WTC11 (cell line): ENCODE data around the gene APCDD1.

Experiments used
- ATF2 ChIP-seq: sonication (generic); formaldehyde crosslinking; IDR thresholded peaks from 2 replicates; pipeline ENCODE4 v1.8.1; 2022; ENCODE audit warnings: low read depth, missing genetic modification reagents, borderline replicate concordance
- ATF3 ChIP-seq: sonication (generic); formaldehyde crosslinking; conservative IDR thresholded peaks from 2 replicates; pipeline ENCODE4 v1.8.1; 2022; ENCODE audit warnings: mild to moderate bottlenecking, missing genetic modification reagents
- CTCF ChIP-seq: fragments of 200-600 bp; IDR thresholded peaks from 2 replicates; pipeline ENCODE4 v1.8.0; 2022; ENCODE audit warnings: antibody characterized with exemption
- E2F5 ChIP-seq: sonication (generic); formaldehyde crosslinking; IDR thresholded peaks from 2 replicates; pipeline ENCODE4 v1.8.1; 2022; ENCODE audit warnings: mild to moderate bottlenecking, moderate library complexity, missing genetic modification reagents
- NFE2L1 ChIP-seq: sonication (generic); formaldehyde crosslinking; IDR thresholded peaks from 2 replicates; pipeline ENCODE4 v1.8.1; 2023; ENCODE audit warnings: missing genetic modification reagents
- SP1 ChIP-seq: sonication (generic); formaldehyde crosslinking; conservative IDR thresholded peaks from 2 replicates; pipeline ENCODE4 v1.8.1; 2022; ENCODE audit warnings: missing genetic modification reagents
- TF ChIP-seq, protein P1 (sequence below): sonication (generic); formaldehyde crosslinking; IDR thresholded peaks from 2 replicates; pipeline ENCODE4 v1.8.0; 2022; ENCODE audit warnings: mild to moderate bottlenecking, missing genetic modification reagents
- TF ChIP-seq, protein P2 (sequence below): fragments of 250-450 bp; sonication (Bioruptor Pico); IDR thresholded peaks from 2 replicates; pipeline ENCODE4 v1.9.0; 2021; ENCODE audit warnings: mild to moderate bottlenecking

DNA sequence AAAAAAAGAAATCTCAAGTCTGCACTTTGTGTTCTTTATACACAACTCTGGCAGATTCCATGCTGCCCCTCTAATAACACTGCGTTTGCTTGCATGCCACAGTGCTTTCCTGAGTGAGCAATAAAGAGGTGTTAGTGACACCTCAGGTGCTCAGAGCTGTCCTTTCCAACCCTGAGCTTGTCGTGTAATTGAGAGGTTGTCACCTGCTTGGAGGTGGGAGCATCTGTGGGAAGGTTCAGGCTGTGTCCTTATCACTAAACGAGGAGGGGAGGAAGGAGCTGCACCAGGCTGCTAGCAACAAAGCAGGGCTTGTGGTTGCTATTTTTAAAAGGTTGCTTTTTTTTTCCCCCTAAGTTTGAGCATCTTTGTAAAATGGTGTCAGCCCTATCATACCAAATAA, 31.9 kb downstream of the APCDD1 start:
- TF ChIP-seq, protein P1, sequence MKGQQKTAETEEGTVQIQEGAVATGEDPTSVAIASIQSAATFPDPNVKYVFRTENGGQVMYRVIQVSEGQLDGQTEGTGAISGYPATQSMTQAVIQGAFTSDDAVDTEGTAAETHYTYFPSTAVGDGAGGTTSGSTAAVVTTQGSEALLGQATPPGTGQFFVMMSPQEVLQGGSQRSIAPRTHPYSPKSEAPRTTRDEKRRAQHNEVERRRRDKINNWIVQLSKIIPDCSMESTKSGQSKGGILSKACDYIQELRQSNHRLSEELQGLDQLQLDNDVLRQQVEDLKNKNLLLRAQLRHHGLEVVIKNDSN (CRISPR knock-in tag): no peak
- TF ChIP-seq SP1 (no peak), CTCF (no peak), ATF2 (CRISPR knock-in tag) (no peak), ATF3 (CRISPR knock-in tag) (no peak), E2F5 (CRISPR knock-in tag) (no peak), NFE2L1 (CRISPR knock-in tag) (no peak)
- TF ChIP-seq, protein P2, sequence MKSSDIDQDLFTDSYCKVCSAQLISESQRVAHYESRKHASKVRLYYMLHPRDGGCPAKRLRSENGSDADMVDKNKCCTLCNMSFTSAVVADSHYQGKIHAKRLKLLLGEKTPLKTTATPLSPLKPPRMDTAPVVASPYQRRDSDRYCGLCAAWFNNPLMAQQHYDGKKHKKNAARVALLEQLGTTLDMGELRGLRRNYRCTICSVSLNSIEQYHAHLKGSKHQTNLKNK (CRISPR knock-in tag): no peak
